Kidney (tissue), 14 donors: ENCODE results near the gene C17orf67. TPM values are rescaled to one million over a fixed set of nuclear protein-coding genes. Genes with fewer than 3 reads are reported as not detected.

ENCODE experiments used
- DNase-seq, 5 donors: peaks; one replicate each; pipeline ENCODE4 v3.0.0-alpha.2; 2013 to 2020
- FAIRE-seq: peaks from 2 replicates; lab custom pipeline; 2012; peaks lifted over from hg19 to GRCh38; lab: Jason Lieb, UNC
- H3K27ac ChIP-seq, 2 donors: one replicate each; pipeline ENCODE4 v1.7.0; 2013; ENCODE audit warnings: low read depth in 2 of 2, low read length in 2 of 2, inconsistent platforms in 1 of 2
- H3K27me3 ChIP-seq: one replicate; pipeline ENCODE4 v1.7.1; 2013; ENCODE audit warnings: low read length, inconsistent platforms; ENCODE audit not compliant: control insufficient read depth, insufficient read depth
- H3K36me3 ChIP-seq, 3 donors: one replicate each; pipeline versions ENCODE4 v1.7.0 to v1.7.1; 2013; ENCODE audit warnings: low read length in 3 of 3, control low read depth in 1 of 3, inconsistent platforms in 1 of 3; ENCODE audit not compliant: insufficient read depth in 3 of 3, control insufficient read depth in 2 of 3
- H3K4me1 ChIP-seq, 3 donors: one replicate each; pipeline versions ENCODE4 v1.7.0 to v1.7.1; 2013; ENCODE audit warnings: low read length in 3 of 3, inconsistent platforms in 1 of 3, low read depth in 1 of 3; ENCODE audit not compliant: control insufficient read depth in 2 of 3, insufficient read depth in 2 of 3
- H3K4me3 ChIP-seq, 3 donors: one replicate each; pipeline versions ENCODE4 v1.7.0 to v1.8.1; 2013; ENCODE audit warnings: low read length in 3 of 3, control low read depth in 1 of 3, inconsistent platforms in 1 of 3
- H3K9ac ChIP-seq, 3 donors: one replicate each; pipeline versions ENCODE4 v1.7.0 to v1.7.1; 2013; ENCODE audit warnings: low read length in 3 of 3, control low read depth in 1 of 3, inconsistent platforms in 1 of 3
- H3K9me3 ChIP-seq, 3 donors: one replicate each; pipeline versions ENCODE4 v1.7.0 to v1.7.1; 2013; ENCODE audit warnings: low read length in 3 of 3, control low read depth in 1 of 3, inconsistent platforms in 1 of 3; ENCODE audit not compliant: control insufficient read depth in 2 of 3, insufficient read depth in 1 of 3
- intact Hi-C: fragments of 100-400 bp; cut with DNase I; formaldehyde crosslinking; loops from one replicate; pipeline ENCODE4 v1.11.1; 2022
- polyA plus RNA-seq: library from polyadenylated mRNA; stranded (reverse); fragments of 350-450 nt; fragmentation: Illumina TruSeq; extraction: RNeasy Lipid Tissue Mini Kit (QIAGEN cat#74804); gene quantifications from one replicate; pipeline ENCODE4 v1.2.3, GENCODE V29; 2014; ENCODE audit warnings: low read depth, low replicate concordance; ENCODE audit not compliant: insufficient read depth
- total RNA-seq: library from RNA; stranded (reverse); fragmentation: NEBNext Ultra II Directional; extraction: Animal tissue kit (Norgen Biotek cat#: 25700); gene quantifications from one replicate; pipeline ENCODE4 v1.2.1, GENCODE V29; 2021
- TF ChIP-seq, protein P1 (sequence below): IDR thresholded peaks from 3 replicates; pipeline ENCODE4 v1.5.1; 2012; ENCODE audit warnings: mild to moderate bottlenecking, moderate library complexity, borderline replicate concordance; ENCODE audit not compliant: insufficient read depth; ENCODE audit errors: extremely low read depth
- donor health status: control.
- donor health status: control.
- donor health status: control.
- donor health status: control.
- donor health status: control.
- donor health status: DM: yes; HTN: yes; CAD: no.
- donor health status: Normal renal cell carcinoma (clear cell type).

The C17orf67 gene
- total and polyA plus RNA-seq, 2 donors from 2014 or later: 0.69 to 2.0 TPM

DNA sequence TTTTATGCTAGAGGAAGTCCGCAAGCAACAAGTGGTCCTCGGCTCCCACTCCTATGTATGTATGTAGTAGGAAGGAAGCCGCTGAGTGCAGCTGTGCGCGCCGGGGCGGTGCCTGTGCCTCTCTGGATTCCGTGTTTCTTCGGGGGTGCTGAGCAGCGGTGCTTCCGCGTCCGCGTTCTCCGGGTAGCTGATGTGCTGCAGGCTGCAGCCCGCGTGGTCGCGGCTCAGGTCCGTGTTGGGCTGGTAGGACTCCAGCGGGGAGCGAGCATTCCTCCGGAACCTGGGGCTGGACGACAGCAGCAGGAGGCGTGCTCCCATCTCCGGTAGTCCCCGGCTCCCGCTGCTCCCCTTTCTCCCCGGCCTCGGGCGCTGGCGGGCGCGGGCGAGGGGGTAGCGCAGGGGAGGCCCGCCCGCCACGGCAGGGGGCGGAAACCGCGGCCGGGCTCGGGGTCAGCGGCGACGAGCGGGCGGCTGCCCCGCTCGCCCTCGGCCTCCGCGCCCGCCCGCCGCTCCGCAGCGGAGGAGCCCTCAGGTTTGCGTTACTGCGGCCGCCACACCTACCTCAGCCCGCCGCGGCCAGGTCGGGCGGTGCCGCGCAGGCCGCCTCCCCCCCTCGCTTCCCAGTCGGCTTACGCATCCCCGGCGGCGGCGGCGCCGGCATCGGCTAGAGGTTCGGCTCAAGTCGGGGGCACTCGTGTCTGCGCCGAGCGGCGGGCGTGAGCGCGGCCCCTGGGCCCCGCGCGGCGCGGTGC, 487 bp downstream of the C17orf67 start:
- H3K4me1 ChIP-seq: peaks cover 0 to 12% (median 4%) of the 10 kb centered on the region in 3 donors

DNA sequence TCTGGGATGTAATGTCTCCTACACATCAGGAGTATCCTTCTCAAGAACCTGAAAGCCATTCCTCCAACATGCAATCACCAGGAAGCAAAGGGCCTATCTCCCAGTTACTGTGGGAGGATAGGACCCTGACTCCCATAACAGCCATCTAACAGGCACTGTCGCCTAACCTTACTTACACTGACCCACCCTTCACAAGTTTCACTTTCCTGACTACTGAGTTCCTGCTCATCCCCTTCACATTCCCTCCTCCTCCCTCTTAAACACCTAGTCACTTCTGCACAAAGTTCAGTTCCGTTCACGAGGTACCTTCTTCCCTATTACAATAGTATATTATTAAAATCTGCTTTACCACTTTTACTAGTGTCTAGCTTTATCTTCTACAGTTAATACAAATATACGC, 1.3 kb downstream of the C17orf67 start:
- intact Hi-C loops: no loop called here
- H3K9ac ChIP-seq: peak overlapping the region in 2 of 3 donors; percentile 17 to 60

More for the DNA sequence above, 487 bp downstream of the C17orf67 start:
- H3K9me3 ChIP-seq: no peaks in the 10 kb centered on the region
- peak overlapping the region; percentile 70 to 95 for H3K27ac ChIP-seq
- H3K27me3 ChIP-seq: no peaks in the 10 kb centered on the region
- FAIRE-seq: no peak
- TF ChIP-seq, protein P1, sequence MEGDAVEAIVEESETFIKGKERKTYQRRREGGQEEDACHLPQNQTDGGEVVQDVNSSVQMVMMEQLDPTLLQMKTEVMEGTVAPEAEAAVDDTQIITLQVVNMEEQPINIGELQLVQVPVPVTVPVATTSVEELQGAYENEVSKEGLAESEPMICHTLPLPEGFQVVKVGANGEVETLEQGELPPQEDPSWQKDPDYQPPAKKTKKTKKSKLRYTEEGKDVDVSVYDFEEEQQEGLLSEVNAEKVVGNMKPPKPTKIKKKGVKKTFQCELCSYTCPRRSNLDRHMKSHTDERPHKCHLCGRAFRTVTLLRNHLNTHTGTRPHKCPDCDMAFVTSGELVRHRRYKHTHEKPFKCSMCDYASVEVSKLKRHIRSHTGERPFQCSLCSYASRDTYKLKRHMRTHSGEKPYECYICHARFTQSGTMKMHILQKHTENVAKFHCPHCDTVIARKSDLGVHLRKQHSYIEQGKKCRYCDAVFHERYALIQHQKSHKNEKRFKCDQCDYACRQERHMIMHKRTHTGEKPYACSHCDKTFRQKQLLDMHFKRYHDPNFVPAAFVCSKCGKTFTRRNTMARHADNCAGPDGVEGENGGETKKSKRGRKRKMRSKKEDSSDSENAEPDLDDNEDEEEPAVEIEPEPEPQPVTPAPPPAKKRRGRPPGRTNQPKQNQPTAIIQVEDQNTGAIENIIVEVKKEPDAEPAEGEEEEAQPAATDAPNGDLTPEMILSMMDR: no peak
- intact Hi-C loops: no loop called here
- peak overlapping the region; percentile 34 to 73 (median 60) for H3K9ac ChIP-seq
- no peaks in the 10 kb centered on the region for H3K36me3 ChIP-seq
- H3K4me3 ChIP-seq: peak overlapping the region; percentile 53 to 79 (median 71)
- DNase-seq: peak; percentile 38 to 91 (median 55)

GRCh38 chr17:56831369-56832095, 2.2 kb downstream of the C17orf67 start:
- Histone ChIP-seq H3K4me1 (peaks cover 0 to 14% (median 4%) of the 10 kb centered on the region in 3 donors), H3K4me3 (no peak overlapping the region), H3K36me3 (no peaks in the 10 kb centered on the region), H3K9ac (no peak overlapping the region), H3K27me3 (no peaks in the 10 kb centered on the region), H3K9me3 (no peaks in the 10 kb centered on the region), H3K27ac (no peak overlapping the region)
- TF ChIP-seq, protein P1: no peak
- DNase-seq (no peak), FAIRE-seq (no peak)
- intact Hi-C loops: no loop called here

More for the DNA sequence above, 1.3 kb downstream of the C17orf67 start:
- H3K9me3 ChIP-seq: no peaks in the 10 kb centered on the region
- no peak for FAIRE-seq
- H3K36me3 ChIP-seq: no peaks in the 10 kb centered on the region
- DNase-seq: no peak
- H3K4me3 ChIP-seq: peak overlapping the region in 2 of 3 donors; percentile 71 to 79
- H3K27ac ChIP-seq: no peak overlapping the region
- H3K4me1 ChIP-seq: peaks cover 0 to 12% (median 4%) of the 10 kb centered on the region in 3 donors
- TF ChIP-seq, protein P1: no peak
- no peaks in the 10 kb centered on the region for H3K27me3 ChIP-seq
